SH-SY5Y (cell line): Measurements from ENCODE around the gene IL1A.

ENCODE experiments used
- GATA2 ChIP-seq: IDR thresholded peaks from 2 replicates; pipeline ENCODE4 v1.6.1; 2011; ENCODE audit warnings: mild to moderate bottlenecking, low read depth, low read length
- GATA3 ChIP-seq: IDR thresholded peaks from 2 replicates; pipeline ENCODE4 v1.6.1; 2011; ENCODE audit warnings: low read depth, mild to moderate bottlenecking, low read length, moderate library complexity

DNA sequence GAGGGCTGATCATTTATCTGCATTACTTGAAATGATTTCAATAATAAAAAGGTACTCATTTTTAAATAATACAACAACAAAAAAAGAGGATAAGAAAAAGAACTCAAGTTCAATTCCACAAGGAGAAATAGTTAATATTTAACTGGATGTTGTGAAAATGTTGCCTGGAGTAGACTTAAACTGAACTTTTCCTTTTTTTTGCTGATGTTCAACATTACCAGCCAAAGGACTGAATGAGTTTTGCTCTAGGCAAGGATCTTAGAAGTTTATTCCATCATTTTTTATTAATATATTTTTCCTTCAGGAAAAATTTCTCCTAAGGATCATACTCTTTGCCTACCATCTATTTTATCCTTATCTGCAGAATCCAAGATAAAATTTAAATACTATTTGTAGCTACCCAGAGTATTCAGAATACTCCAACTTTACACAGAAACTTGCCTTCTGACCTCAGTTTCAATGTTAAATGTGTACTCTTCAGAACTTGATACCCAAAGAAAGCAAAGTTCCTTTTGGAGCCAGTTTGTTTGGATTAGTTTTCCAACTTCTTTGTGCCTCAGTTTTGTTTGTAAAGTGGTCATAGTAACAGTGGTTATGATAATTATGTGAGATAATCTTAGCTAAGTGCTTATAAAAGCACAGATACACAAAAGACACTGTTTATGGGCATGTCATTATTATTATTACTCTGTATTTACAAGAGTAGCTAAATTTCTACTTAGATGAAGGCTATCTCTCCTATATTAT, 32.7 kb downstream of the IL1A start:
- no peak for TF ChIP-seq GATA3
- no peak for TF ChIP-seq GATA2
